Testis (tissue), 3 donors: ENCODE data around the gene BICC1. TPM values are rescaled to one million over a fixed set of nuclear protein-coding genes. Genes with fewer than 3 reads are reported as not detected.

Experiments
- DNase-seq: peaks from one replicate; pipeline ENCODE4 v3.0.0-alpha.2; 2019
- H3K27ac ChIP-seq, 2 donors: fragments of 200-600 bp; sonication (generic); one replicate each; pipeline ENCODE4 v1.5.1; 2019
- H3K27me3 ChIP-seq: fragments of 200-600 bp; sonication (generic); one replicate; pipeline ENCODE4 v1.5.1; 2019
- H3K36me3 ChIP-seq: fragments of 200-600 bp; sonication (generic); one replicate; pipeline ENCODE4 v1.5.1; 2017; ENCODE audit warnings: low read depth; ENCODE audit errors: missing control alignments
- H3K4me1 ChIP-seq: fragments of 200-600 bp; sonication (generic); one replicate; pipeline ENCODE4 v1.5.1; 2019
- H3K4me3 ChIP-seq, 2 donors: fragments of 200-600 bp; sonication (generic); one replicate each; pipeline ENCODE4 v1.5.1; 2017 to 2019
- H3K9me3 ChIP-seq: fragments of 200-600 bp; sonication (generic); one replicate; pipeline ENCODE4 v1.5.1; 2017
- POLR2A ChIP-seq: fragments of 450-650 bp; IDR thresholded peaks from one replicate; pipeline ENCODE4 v1.6.1; 2017; ENCODE audit warnings: antibody characterized with exemption, mild to moderate bottlenecking, moderate library complexity
- WGBS, 2 donors: methylation state at CpG; one replicate each; pipeline ENCODE4 v1.1.5; 2018; 5-methylcytosine and 5-hydroxymethylcytosine counted together
- intact Hi-C: fragments of 100-400 bp; cut with DNase I; formaldehyde crosslinking; loops from one replicate; pipeline ENCODE4 v1.15.1; 2023; ENCODE audit warnings: low total_unique reads
- polyA plus RNA-seq: library from polyadenylated mRNA; stranded (reverse); fragments of 350-450 nt; fragmentation: Illumina TruSeq; extraction: RNeasy Lipid Tissue Mini Kit (QIAGEN cat#74804); gene quantifications from one replicate; pipeline ENCODE4 v1.2.3, GENCODE V29; 2014; ENCODE audit warnings: low read depth, low replicate concordance; ENCODE audit not compliant: insufficient read depth
- total RNA-seq, 2 donors: library from RNA; depleted of rRNA; stranded (reverse); fragments of >200 nt; gene quantifications; one replicate each; pipeline ENCODE4 v1.2.3, GENCODE V29; 2016
- TF ChIP-seq, protein P1 (sequence below), 3 experiments: fragments of 450-650 bp in 2 of 3; fragments of 200-600 bp in 1 of 3; sonication (generic) in 1 of 3; IDR thresholded peaks; one replicate each; pipeline ENCODE4 v1.5.1; 2016 to 2019; ENCODE audit warnings: antibody characterized with exemption in 3 of 3, mild to moderate bottlenecking in 2 of 3, moderate library complexity in 1 of 3

The BICC1 gene
- total and polyA plus RNA-seq, 3 donors from 2014 or later, result 8.7 to 14.1 (median 10.0) TPM

DNA sequence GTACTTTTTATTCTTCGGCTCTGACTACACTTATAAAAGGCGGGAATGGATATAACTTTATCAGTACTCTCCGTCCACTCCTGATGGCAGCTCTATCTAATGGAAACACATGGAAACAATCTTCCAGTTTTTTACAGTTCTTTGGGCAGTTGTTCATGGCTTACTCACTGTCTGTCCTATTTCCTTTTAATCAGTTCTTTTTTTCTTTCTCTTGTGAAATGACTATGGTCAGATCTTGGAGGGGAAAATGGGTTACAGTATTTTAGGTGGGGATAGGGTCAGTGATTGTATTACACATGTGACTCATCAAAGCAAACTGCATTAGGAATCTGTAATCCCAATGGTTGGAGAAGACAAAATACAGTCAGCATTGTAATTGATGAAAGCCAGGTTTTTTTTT is 112.4 kb downstream of the BICC1 start:
- H3K4me1 ChIP-seq, result no peaks in the 10 kb centered on the region
- H3K9me3 ChIP-seq, result no peaks in the 10 kb centered on the region
- H3K36me3 ChIP-seq, result no peaks in the 10 kb centered on the region
- no peak overlapping the region for H3K4me3 ChIP-seq
- no peak for DNase-seq
- WGBS, 2 donors, result 38 to 43% methylated on average over 3 of the region's 3 CpGs
- no peak for TF ChIP-seq POLR2A
- TF ChIP-seq, protein P1, sequence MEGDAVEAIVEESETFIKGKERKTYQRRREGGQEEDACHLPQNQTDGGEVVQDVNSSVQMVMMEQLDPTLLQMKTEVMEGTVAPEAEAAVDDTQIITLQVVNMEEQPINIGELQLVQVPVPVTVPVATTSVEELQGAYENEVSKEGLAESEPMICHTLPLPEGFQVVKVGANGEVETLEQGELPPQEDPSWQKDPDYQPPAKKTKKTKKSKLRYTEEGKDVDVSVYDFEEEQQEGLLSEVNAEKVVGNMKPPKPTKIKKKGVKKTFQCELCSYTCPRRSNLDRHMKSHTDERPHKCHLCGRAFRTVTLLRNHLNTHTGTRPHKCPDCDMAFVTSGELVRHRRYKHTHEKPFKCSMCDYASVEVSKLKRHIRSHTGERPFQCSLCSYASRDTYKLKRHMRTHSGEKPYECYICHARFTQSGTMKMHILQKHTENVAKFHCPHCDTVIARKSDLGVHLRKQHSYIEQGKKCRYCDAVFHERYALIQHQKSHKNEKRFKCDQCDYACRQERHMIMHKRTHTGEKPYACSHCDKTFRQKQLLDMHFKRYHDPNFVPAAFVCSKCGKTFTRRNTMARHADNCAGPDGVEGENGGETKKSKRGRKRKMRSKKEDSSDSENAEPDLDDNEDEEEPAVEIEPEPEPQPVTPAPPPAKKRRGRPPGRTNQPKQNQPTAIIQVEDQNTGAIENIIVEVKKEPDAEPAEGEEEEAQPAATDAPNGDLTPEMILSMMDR (IDR thresholded peaks at IDR 0.05), result no peak
- H3K27ac ChIP-seq, result no peak overlapping the region
- H3K27me3 ChIP-seq, result no peaks in the 10 kb centered on the region
- intact Hi-C loops, result no loop called here

DNA sequence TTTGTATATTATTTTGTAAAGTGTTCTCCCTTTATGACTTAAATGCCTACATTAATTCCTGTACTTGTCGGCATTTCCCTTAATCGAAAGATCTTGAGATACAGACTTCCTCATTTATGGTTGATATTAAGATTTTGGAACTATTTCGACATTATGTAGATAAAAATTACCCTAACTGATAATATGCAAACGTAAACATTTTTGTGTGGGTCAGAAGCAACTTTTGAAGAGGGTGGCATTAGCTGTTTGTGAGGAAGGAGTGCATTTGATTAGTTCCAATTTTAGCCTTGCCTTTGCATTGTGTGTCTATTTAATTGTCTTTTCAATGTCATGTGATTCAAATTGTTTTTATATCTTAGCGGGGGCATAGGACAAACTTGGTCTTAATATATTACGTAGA is 114.7 kb downstream of the BICC1 start:
- no peaks in the 10 kb centered on the region for H3K4me1 ChIP-seq
- intact Hi-C loops, result no loop called here
- no peaks in the 10 kb centered on the region for H3K9me3 ChIP-seq
- TF ChIP-seq, protein P1 (IDR thresholded peaks at IDR 0.05), result no peak
- no peak for TF ChIP-seq POLR2A
- H3K27me3 ChIP-seq, result no peaks in the 10 kb centered on the region
- 88 to 92% methylated on average over 6 of the region's 6 CpGs for WGBS, 2 donors
- H3K27ac ChIP-seq, result no peak overlapping the region
- no peak overlapping the region for H3K4me3 ChIP-seq
- no peak for DNase-seq
- no peaks in the 10 kb centered on the region for H3K36me3 ChIP-seq

- intact Hi-C loops, result no loop called here
- H3K27ac ChIP-seq, result no peak overlapping the region
- H3K9me3 ChIP-seq, result no peaks in the 10 kb centered on the region
- H3K36me3 ChIP-seq, result no peaks in the 10 kb centered on the region
- WGBS, 2 donors, result 42 to 44% methylated on average over 2 of the region's 2 CpGs
- no peak for DNase-seq
- H3K4me3 ChIP-seq, result no peak overlapping the region
- no peaks in the 10 kb centered on the region for H3K4me1 ChIP-seq
- no peak for TF ChIP-seq POLR2A
- TF ChIP-seq, protein P1 (IDR thresholded peaks at IDR 0.05), result no peak
- H3K27me3 ChIP-seq, result no peaks in the 10 kb centered on the region
Measured at GRCh38 chr10:58631715-58632114, 119.0 kb downstream of the BICC1 start.

DNA sequence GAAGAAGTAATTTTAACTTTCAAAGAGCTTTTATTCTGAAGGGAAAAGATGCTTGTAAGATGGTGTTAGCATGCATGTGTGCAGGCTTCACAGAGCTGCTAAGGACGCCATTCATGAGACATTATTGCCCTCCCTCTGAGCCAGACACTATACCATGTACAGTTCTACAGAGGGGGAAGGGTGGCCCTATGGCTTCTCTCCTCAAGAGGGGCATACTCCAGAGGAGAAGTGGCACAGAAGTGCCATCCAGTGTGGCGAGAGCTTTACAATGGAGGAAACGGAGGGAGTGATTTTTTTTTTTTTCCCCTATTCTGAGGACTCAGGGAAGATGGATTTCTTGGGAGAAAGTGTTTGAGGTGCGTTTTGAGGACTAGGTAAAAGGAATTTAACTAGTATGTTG is 119.5 kb downstream of the BICC1 start:
- Histone ChIP-seq H3K27ac (no peak overlapping the region), H3K36me3 (no peaks in the 10 kb centered on the region), H3K27me3 (no peaks in the 10 kb centered on the region), H3K9me3 (no peaks in the 10 kb centered on the region), H3K4me3 (no peak overlapping the region), H3K4me1 (no peaks in the 10 kb centered on the region)
- TF ChIP-seq, protein P1 (IDR thresholded peaks at IDR 0.05), result no peak
- TF ChIP-seq POLR2A, result no peak
- 85 to 89% methylated on average over 4 of the region's 4 CpGs for WGBS, 2 donors
- DNase-seq, result no peak
- intact Hi-C loops, result no loop called here

DNA sequence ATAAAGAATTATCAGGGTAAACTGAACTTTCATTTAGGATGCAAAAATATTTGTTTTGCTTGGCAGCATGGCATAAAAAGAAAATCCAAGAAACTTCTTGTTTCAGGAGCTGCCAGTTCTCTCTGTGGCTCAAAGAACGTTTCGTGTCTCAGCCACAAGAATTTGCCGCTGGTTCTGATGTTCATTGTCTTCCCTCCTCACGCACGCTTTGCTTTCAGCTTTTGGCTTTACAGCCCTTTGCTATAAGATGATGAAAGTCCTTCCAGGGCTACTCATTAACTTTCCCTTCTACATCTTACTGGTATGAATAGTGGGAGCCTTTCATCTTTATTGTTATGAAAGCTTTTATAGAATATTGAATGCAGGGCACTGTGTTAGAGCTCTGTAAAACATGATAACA is 124.7 kb downstream of the BICC1 start:
- Histone ChIP-seq H3K36me3 (no peaks in the 10 kb centered on the region), H3K4me3 (no peak overlapping the region), H3K4me1 (peaks cover 8% of the 10 kb centered on the region), H3K27ac (no peak overlapping the region), H3K27me3 (no peaks in the 10 kb centered on the region), H3K9me3 (no peaks in the 10 kb centered on the region)
- WGBS, 2 donors, result 61 to 63% methylated on average over 5 of the region's 5 CpGs
- intact Hi-C loops, result no loop called here
- TF ChIP-seq, protein P1 (IDR thresholded peaks at IDR 0.05), result no peak
- no peak for TF ChIP-seq POLR2A
- no peak for DNase-seq
